ENCODE results near the gene FAM156A. TPM values are rescaled to one million over a fixed set of nuclear protein-coding genes. Genes with fewer than 3 reads are reported as not detected.
"Not testable (repeated sequence)": the region's sequence is repeated elsewhere in the genome, so short reads cannot be mapped to it uniquely, and the experiment has no call there.

Gene FAM156A
- total RNA-seq, 1 donor from 2014 or later, result 19.9 TPM

GRCh38 chrX:52967922-52968321 is 9.6 kb upstream of the FAM156A start:
- DNase-seq (ENCODE audit: extremely low read depth, low read depth, low spot score), result not testable (repeated sequence)

GRCh38 chrX:52966993-52967738 is 8.8 kb upstream of the FAM156A start:
- not testable (repeated sequence) for DNase-seq (ENCODE audit: extremely low read depth, low read depth, low spot score)

- not testable (repeated sequence) for DNase-seq (ENCODE audit: extremely low read depth, low read depth, low spot score)
Observed at GRCh38 chrX:52958961-52959360, 643 bp upstream of the FAM156A start.

DNA sequence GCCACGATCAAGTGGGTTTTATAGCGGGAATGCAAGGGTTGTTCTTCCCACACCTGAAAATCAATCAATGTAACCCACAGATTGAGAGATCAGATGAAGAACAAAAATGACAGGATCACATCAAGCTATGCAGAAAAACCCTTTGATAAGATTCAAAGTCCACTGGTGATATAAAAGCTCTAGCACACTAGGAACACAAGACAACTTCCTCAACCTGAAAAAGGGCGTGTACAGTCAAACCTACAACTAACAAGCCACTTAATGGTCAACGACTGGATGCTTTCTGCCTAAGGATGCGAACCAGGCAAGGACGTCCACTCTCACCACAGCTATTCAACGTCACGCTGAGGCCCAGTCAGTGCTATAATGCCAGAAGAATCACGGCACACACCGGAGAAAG is 8.4 kb downstream of the FAM156A start:
- DNase-seq (ENCODE audit: extremely low read depth, low read depth, low spot score), result not testable (repeated sequence)

DNA sequence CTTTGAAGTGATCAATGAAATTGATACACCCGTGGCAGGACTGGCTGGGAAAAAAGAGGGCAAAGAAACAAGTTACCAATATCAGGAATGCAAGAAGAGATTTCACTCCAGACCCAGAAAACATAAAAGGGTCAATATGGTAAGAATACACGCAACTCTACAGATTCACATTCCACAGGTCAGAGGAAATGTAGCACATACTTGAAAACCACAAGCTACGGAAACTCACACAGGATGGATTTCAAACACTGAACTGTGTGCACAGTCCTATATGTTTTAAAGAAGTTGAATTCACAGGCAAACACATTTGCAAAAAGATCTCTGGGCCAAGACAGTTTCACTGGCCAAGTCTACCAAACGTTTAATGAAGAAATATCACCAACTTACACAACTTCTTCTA is 9.0 kb downstream of the FAM156A start:
- DNase-seq (ENCODE audit: extremely low read depth, low read depth, low spot score), result not testable (repeated sequence)

DNA sequence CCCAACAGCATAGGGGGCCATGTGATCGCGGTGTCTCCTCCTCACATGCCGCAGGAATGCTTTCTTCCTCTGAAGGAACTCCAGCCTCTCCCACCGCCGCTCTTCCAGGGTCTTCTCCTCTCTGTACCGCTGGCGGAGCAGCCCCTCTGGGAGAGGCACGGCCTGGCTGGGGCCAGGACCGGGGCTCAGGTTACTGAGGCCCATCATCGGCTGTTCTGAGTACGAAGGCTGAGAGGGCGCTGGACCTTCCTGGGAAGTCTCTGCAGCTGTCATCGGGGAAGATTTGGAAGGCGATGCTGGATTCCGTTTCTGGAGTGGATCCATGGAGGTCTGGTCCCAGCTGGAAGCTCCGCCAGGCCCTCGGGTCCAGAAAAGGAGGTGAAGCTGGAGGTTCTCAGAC is 10.1 kb downstream of the FAM156A start:
- not testable (repeated sequence) for DNase-seq (ENCODE audit: extremely low read depth, low read depth, low spot score)

GRCh38 chrX:52947501-52947900 is 10.8 kb downstream of the FAM156A start:
- DNase-seq (ENCODE audit: extremely low read depth, low read depth, low spot score), result not testable (repeated sequence)

DNA sequence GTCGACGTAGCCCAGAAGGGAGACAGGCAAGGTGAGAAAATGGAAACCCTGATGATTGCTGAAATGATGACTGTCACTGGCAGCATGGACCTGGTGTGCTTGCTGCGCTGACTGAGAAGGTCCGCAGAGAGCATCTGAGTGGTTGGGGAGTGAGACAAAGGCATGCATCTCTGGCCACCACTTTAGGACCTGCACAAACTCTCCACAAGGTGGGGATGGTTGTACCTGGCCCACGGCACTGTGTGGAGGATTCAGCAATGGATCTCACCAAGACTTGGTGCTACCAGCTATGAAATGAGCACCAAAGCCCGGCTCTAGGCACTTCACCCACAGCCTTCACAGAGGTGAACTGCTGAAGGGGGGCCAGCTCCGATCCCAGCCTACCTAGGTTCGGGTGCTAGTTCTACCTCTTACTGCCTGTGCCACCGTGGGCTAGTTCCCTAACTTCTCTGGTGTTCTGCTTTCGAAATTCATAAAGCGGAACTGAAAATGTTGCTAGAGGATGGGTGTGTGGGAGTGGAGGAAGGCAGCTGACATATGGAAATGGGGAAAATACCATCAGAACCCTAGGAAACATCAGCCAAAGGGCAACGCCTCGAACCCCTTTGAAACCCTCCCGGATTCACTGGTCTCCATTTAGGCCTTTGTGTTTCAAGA is 12.4 kb downstream of the FAM156A start:
- DNase-seq (ENCODE audit: extremely low read depth, low read depth, low spot score), result not testable (repeated sequence)

- not testable (repeated sequence) for DNase-seq (ENCODE audit: extremely low read depth, low read depth, low spot score)
Observed at GRCh38 chrX:52941728-52942127, 16.6 kb downstream of the FAM156A start.

DNA sequence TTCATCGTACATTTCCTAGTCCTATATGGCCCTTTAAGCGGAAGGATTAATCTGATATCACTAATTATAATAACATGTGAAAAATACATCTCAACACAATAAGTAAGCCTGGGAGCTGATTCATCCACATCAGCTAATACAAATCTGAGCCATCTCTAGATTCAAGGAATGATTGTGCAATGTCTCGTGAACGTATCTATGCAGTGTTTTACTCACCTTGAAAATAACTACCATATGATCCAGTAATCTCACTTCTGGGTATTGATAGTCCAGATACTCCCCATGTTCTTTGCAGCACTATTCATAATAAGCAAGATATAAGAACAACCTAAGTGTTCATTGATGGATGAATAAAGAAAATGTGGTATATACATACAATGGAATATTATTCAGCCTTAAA is 17.6 kb downstream of the FAM156A start:
- DNase-seq (ENCODE audit: extremely low read depth, low read depth, low spot score), result not testable (repeated sequence)

DNA sequence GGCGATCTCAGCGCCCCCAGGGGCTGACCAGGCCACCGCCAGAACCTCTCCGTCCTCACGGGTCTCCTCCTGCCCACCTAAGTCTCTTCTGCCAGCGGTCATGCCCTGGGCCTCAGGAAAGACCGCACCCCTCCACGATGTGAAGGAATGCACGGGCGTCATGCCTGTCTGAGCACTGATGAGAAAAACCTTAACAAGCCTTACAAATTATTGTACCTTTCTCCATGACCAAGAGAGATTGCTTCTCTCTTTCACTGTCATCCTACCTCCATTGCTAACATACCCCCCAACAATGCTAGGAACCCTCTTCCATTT is 22.9 kb downstream of the FAM156A start:
- DNase-seq (ENCODE audit: extremely low read depth, low read depth, low spot score), result not testable (repeated sequence)

DNA sequence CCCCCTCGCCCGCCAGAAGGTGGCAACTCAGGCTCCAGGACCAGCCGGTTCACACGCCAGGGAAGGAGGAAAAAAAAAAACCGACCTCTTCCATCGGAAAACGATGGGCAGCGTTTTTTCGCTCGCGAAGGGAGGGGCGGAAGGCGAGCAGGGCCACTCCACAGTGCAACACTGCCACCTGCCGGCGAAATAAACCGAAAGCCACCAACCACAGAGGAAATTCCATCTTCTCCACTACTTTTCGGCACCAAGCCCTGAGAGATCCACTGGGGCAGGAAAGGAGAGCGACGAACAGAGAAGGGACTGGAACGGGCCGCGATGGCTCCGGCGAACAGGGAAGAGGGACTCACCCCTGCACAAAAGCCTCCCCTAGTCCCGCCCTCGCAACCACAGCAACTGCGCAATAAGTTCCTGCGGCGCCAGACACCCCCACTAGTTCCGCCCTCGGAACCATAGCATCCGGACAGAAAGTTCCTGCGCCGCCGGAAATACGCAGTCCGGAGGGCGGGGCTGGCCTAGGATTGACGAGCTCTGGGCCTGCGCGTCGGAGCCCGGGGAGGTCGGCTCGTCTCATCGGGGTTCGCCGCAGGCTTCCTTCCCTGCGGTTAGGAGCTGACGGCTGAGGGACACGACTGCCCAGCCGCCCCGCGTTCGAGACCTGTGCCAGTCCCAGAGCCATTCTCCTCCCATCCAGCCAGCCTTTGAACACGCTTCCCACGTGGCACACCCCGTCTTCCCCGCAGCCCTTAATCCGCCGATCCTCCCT is 23.4 kb downstream of the FAM156A start:
- DNase-seq (ENCODE audit: extremely low read depth, low read depth, low spot score), result peak; percentile 84

DNA sequence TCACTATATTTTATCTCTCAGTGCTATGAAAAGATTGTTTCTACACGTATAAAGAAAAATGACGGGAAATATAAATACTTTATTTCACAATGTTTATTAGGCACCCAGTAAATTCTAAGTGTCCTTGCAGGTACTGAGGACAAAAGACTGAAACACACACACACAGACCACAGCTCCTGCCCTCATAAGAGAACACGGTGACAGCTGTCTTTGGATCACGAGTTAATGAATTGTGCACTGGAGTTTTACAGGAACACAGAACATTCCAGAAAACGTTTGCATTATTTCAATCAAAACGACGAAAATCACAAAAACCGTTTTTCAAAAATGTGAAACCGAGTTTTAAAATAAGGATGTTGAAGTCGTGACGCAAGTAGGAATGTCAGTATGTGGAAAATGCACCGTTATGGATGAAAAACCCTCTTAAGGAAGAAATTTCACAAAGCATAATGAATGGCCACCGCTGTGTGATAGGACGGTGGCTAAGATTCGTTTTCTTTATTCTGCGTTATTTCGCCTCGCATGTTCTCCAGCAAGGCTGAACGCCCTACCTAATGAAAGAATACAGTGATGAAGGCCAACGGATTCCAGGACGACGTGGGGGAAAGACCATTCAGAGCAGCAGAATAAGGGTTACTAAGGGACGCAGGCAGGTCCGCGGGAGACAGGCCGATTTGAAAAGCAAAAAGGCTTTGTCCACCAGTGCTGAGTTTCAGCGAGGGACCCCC is 24.2 kb downstream of the FAM156A start:
- no peak for DNase-seq (ENCODE audit: extremely low read depth, low read depth, low spot score)

GRCh38 chrX:52933213-52933612 is 25.1 kb downstream of the FAM156A start:
- no peak for DNase-seq (ENCODE audit: extremely low read depth, low read depth, low spot score)

- DNase-seq (ENCODE audit: extremely low read depth, low read depth, low spot score), result not testable (repeated sequence)
Observed at GRCh38 chrX:52930214-52930613, 28.1 kb downstream of the FAM156A start.

DNA sequence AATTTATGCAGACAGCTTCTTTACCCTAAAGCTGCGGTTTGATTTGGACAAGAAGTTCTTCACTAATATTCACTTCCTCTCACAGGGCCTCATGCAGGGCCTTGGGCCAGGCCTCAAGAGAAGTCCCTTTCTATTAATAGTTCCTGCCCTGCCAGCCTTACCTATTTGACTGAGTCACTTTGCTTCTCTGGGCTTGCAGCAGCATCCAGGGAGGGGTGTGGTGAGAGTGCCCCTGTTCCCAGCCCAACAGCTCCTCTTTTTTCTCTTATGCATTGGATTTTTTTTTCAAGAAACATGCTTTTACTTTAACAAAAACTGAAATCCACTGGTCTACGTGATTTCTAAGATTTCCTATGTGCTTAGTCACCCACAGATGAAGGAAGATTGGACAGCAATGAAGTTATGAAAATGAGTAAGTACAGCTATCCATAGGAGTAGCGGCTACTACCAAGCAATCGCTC is 34.5 kb downstream of the FAM156A start:
- no peak for DNase-seq (ENCODE audit: extremely low read depth, low read depth, low spot score)

- not testable (repeated sequence) for DNase-seq (ENCODE audit: extremely low read depth, low read depth, low spot score)
Observed at GRCh38 chrX:52914704-52915103, 43.6 kb downstream of the FAM156A start.

- DNase-seq (ENCODE audit: extremely low read depth, low read depth, low spot score), result not testable (repeated sequence)
Observed at GRCh38 chrX:52913681-52914080, 44.6 kb downstream of the FAM156A start.

DNA sequence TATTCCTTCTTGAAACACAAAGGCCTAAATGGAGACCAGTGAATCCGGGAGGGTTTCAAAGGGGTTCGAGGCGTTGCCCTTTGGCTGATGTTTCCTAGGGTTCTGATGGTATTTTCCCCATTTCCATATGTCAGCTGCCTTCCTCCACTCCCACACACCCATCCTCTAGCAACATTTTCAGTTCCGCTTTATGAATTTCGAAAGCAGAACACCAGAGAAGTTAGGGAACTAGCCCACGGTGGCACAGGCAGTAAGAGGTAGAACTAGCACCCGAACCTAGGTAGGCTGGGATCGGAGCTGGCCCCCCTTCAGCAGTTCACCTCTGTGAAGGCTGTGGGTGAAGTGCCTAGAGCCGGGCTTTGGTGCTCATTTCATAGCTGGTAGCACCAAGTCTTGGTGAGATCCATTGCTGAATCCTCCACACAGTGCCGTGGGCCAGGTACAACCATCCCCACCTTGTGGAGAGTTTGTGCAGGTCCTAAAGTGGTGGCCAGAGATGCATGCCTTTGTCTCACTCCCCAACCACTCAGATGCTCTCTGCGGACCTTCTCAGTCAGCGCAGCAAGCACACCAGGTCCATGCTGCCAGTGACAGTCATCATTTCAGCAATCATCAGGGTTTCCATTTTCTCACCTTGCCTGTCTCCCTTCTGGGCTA is 48.9 kb downstream of the FAM156A start:
- not testable (repeated sequence) for DNase-seq (ENCODE audit: extremely low read depth, low read depth, low spot score)

DNA sequence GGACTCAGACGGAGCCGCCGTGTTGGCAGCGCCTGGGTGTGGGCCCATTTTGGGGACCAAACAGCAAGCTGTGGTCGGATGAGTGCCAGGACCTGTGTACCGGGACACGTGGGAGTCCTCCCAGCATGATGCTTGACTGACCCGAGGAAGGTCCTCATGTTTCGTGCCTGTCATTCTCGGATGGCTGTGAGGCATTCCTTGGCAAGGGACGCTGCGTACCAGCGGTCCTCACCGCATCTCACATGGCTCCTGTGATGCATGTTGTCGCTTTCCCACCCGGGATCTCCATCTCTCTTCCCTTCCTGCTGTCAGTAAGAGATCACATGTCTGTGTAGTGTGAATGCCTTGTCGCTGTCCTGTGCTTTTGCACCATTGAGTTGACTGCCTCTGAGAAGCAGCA is 50.4 kb downstream of the FAM156A start:
- DNase-seq (ENCODE audit: extremely low read depth, low read depth, low spot score), result not testable (repeated sequence)
